GM19452 (cell line): ENCODE measurements around the gene TMOD1.
A peak's percentile ranks its signal among the peaks of the same experiment; 100 is the strongest.

Source experiments
- ATAC-seq: cut with Tn5 transposase; IDR thresholded peaks from one replicate; pipeline ENCODE4 v1.9.1; 2021; ENCODE audit not compliant: unreplicated experiment

TMOD1 gene

DNA sequence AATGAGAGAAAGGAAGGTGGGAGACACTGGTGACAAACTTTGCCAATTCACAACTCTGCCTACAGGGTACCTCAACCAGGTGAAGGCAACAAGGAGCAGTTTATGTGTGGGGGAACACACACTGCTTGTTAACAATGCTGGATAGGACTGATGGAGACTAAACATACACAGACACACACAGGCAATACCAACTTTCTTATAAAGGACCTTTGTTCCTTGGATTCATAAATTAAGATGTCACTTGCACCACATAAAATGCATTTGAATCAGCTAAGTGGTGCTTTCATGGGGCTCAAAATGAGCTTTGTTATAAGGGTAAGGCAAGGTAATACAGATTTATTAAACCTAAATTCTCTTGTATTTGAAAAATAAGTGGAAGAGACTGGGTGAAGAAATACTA, 127.7 kb downstream of the TMOD1 start:
- ATAC-seq: no peak

DNA sequence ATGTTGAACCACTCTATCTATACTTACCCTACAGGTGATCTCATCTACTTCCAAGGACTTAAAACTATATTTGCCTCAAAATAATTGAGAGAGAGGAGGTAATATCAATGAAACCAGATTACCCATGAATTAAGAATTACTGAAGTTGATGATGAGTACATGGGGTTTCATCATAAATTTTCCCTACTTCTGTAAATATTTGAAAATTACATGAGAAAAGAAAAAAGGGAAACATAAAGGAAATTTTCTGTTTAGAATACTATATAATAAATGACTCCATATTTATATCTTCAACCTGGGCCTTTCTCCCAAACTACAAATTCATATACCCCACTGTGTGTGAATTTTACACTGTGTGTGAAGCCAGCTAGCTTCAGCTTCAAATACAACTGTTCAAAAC, 129.1 kb downstream of the TMOD1 start:
- ATAC-seq: no peak

DNA sequence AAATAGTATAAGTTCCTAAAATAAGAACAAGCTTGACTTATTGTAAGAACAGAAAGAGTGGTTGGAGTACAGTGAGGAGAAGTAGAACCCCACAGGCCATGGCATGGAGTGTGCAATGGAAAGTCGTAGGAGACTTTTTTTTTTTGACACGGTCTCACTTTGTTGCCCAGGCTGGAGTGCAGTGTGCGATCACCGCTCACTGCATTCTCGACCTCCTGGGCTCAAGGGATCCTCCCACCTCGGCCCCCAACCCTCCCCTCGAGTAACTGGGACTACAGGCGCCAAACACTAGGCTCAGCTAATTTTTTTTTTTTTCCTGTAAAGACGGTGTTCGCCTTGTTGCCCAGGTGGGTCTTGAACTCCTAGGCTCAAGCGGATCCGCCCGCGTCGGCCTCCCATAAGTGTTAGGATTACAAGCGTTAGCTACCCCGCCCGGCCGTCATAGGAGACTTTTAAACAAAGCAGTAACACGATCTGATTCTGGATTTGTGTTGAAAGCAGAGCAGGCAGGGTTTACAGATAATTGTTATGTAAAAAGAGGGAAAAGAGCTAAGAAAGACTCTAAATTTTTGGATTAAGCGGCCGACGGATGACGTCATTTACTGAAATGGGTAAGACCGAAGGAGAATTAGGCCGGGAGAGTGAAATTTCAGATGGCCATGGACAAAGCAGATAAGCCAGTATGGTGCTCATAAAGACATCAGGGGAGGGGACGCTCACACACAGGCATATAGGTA, 130.9 kb downstream of the TMOD1 start:
- ATAC-seq: peak; percentile 7

DNA sequence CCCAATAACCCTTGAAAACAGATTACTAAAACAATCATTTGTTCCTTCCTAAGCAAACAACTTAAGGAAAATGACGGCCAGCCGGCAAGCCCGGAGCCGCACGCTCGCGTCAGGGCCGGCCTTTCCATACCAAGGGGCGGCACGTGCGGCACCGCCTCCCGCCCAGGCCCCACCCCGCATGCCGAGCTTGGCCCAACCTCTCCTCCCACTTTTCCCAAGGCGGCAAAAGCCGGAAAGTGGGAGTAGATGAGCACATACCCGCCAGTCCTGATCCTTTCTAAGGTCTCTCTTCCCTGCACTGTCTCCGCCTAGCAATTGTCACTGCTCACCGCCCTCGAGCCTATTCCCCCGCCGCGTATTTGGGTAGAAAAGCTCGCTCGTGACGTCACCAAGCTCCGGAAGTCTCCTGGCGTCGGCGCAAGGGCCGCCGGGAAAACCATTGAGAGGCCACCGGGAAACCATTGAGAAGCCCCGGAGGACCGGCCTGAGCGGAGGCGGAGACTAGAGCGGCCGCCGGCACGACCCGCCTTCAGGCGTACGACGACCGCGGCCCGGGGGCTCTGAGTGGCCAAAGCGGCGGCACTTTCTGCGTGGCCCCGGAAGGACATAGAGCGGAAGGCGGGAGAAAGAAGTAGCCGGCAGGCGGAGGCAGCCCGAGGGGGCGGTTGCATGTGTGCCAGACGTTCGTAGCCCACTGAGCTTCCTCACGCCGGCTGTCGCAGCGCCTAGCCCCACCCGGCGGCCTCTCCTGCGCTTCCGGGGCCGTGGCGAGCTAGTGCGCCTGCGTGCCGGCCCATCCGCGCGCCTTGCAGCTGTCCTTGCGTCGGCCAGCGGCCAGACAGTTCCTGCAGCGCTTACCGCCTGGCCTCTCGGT, 131.8 kb downstream of the TMOD1 start, which contains the start of the genes NCBP1 and TSTD2:
NCBP1 (plus strand) TSS at position 837 of the 874 bp plus-strand sequence. CDS start 61 bp downstream, outside the sequence.
TSTD2 (minus strand) TSS at position 384 of the 874 bp plus-strand sequence. CDS start 5,806 bp downstream, outside the sequence.
- peak; percentile 89 for ATAC-seq

DNA sequence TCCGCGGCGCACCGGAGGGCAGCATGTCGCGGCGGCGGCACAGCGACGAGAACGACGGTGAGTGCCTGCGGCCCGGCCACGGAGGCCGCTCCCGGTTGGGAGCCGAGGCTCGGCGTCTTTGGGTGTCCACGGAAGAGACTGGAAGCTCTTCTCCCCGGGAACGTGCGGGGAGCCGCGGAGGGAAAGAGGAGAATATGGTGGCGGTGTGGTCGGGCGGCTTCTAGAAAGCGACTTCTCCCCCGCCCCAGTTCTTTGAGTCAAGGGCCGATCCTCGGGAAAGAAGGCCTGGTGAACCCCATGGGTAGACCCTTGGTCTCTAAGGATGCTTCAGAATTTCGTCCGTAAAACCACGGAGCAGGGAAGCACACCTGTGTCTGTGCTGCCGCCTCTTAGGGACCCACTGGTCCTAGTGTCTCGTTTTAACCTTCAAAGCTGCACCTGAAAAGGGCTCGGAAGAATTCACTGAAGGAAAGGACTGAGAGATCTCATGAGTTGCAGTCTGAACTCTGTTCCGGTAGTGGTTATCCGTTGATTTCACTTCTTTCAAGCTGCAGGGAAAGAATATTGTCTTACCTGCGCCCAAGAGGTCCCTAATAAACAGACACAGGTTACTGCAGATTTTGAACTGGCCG, 132.5 kb downstream of the TMOD1 start:
- ATAC-seq: no peak

DNA sequence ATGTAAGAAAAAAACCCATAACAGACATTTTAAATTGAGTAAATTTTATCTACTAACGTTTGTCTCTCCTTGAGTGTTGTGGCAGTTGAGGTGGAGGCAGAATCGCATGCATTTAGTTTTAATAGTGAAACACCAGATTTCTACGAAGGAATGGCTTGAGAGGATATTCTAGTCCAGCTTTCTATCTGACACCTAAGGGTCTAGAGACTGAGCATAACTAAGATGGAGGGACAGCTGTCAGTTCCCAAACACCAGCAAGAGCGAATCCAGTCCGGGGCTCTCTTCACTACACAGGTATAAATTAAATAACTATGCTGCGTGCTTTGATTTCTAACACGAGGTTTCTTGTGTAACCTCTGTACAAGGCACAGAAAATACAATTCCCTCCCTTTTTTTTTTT, 133.6 kb downstream of the TMOD1 start:
- ATAC-seq: no peak

DNA sequence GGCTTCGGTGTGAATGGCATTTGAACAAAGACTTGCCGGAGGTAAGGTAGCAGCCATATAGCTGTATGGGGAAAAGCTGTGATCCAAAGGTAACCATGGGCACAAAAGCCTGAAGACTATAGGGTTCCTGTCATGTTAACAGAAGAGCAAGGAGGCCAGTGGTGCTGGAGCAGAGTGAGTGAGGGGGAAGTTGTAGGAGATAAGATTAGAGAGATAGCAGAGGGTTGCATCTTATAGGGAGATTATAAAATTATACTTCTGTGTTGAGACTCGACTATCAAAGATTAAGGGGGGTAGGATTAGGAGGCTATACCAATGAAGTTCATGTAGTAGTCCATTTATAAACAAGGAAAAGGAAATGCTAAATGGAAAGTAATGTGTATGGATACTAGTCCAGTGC, 135.4 kb downstream of the TMOD1 start:
- no peak for ATAC-seq

DNA sequence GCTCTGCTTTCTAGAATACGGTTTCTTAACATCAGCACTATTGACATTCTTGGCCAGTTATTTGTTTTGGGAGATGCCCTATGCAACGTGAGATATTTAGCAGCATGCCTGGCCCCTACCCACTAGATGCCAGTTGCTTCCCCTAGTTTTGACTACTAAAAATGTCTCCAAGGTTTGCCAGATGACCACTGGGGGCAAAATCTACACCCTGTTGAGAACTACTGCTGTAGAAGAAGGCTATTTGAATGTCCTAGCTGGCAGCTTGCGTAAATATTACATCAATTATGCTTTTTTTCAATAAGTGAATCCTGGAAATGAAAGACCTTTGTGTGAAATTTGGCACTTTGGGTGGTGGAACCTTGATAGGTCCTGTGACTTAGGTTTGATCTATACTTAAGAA, 137.2 kb downstream of the TMOD1 start:
- no peak for ATAC-seq

DNA sequence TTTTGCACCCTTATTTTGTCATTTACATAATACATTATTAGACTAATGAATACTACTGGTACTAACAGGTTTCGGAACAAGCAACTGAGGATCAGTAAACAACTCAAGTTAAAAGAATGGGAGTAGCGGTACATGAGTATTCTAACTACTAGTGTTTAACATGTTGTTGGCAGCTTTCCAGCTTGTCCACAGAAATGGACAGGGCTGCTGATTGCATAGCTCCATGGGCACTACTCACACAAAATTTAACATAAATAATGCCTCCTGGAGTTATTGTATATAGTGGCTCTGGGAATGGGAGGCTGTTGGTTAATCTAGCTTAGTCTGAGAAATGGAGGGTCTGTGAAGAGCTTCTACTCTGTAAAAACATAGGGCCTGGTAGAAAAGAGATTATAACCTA, 138.9 kb downstream of the TMOD1 start:
- no peak for ATAC-seq

DNA sequence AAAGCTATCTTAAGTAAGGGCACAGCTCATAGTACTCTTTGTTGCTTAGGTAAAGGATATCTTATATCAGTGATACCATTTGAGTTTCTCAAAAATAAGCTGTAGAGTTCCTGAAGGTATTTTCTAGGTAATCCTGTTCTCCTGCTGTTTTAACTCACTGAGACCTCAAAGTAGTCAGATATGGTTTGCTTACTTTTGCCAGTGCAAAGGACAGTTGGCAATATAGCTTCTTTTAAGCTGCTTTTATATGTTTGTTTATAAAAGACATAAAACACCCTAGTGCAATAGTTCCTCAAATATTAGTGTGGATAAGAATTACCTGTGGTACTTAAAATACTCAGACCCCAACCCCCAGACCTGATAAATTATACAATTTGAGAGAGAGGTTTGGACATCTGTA, 144.3 kb downstream of the TMOD1 start:
- no peak for ATAC-seq

DNA sequence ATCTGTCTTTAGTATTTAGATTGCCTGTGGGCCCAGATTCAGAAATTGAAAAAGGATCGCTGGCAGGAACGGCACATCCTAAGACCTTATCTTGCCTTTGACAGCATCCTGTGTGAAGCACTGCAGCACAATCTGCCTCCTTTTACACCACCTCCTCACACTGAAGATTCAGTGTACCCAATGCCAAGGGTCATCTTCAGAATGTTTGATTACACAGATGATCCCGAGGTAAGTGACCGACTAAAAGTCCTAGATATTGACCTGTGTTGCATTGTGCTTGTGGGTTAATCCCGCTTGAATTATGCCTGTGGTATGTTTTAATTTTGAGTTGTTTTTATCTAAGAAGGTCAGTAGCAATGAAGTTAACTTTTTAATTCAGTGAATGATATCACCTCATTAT, 146.5 kb downstream of the TMOD1 start:
- ATAC-seq: no peak
